Measurements from ENCODE around the gene ZFHX3. TPM values are rescaled to one million over a fixed set of nuclear protein-coding genes. Genes with fewer than 3 reads are reported as not detected.

The ZFHX3 gene
- total RNA-seq, 6 experiments from 2014 or later: 7.1 to 9.4 (median 7.7) TPM

DNA sequence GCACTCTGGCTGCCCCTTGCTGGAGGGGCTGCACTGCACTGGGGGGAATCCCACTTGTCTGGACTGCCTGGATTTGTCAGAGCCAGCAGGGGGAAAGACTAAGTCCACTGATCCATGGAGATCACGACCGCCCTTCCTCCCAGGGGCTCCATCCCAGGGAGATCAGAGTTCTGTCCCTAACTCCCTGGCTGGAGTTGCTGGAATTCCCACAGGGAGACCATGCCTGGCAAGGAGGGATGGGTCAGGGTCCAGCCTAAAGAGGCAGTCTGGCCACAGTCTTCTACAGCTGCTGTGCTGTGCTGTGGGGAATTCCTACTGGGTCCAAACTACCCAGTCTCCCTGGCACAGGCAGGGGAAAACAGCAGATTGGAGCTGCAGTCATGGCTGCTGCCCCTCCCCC is 311.9 kb downstream of the ZFHX3 start:
- no peak for DNase-seq
- intact Hi-C loops (cut with DNase I): no loop called here

More for the DNA sequence above, 311.9 kb downstream of the ZFHX3 start:
- H3K4me3 ChIP-seq: no peak overlapping the region
- H3K4me1 ChIP-seq: no peaks in the 10 kb centered on the region
- no peak for ATAC-seq
- H3K9me3 ChIP-seq: no peaks in the 10 kb centered on the region
- H3K27me3 ChIP-seq: no peaks in the 10 kb centered on the region
- H3K27ac ChIP-seq: no peak overlapping the region
- no peaks in the 10 kb centered on the region for H3K36me3 ChIP-seq
- WGBS (ENCODE audit: insufficient coverage, low coverage, low lambda C conversion rate, missing lambda C conversion rate): no CpG with 5 or more reads among the region's 2 CpGs
- TF ChIP-seq, protein P1, sequence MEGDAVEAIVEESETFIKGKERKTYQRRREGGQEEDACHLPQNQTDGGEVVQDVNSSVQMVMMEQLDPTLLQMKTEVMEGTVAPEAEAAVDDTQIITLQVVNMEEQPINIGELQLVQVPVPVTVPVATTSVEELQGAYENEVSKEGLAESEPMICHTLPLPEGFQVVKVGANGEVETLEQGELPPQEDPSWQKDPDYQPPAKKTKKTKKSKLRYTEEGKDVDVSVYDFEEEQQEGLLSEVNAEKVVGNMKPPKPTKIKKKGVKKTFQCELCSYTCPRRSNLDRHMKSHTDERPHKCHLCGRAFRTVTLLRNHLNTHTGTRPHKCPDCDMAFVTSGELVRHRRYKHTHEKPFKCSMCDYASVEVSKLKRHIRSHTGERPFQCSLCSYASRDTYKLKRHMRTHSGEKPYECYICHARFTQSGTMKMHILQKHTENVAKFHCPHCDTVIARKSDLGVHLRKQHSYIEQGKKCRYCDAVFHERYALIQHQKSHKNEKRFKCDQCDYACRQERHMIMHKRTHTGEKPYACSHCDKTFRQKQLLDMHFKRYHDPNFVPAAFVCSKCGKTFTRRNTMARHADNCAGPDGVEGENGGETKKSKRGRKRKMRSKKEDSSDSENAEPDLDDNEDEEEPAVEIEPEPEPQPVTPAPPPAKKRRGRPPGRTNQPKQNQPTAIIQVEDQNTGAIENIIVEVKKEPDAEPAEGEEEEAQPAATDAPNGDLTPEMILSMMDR (IDR thresholded peaks at IDR 0.05): no peak
- no peak for TF ChIP-seq POLR2A (IDR thresholded peaks at IDR 0.05)

Small RNA genes within 50 kb of the gene (small RNA-seq; reads per million reads assigned to genes)
- gene AC002044.1 (0 reads per million in 2 experiments), gene RNU7-71P (0 reads per million in 2 experiments)

Data from right lobe of liver (tissue), 6 donors.